ENCODE measurements around the gene SEMA3A.
"Not testable (repeated sequence)": the region's sequence is repeated elsewhere in the genome, so short reads cannot be mapped to it uniquely, and the experiment has no call there.

SEMA3A gene

DNA sequence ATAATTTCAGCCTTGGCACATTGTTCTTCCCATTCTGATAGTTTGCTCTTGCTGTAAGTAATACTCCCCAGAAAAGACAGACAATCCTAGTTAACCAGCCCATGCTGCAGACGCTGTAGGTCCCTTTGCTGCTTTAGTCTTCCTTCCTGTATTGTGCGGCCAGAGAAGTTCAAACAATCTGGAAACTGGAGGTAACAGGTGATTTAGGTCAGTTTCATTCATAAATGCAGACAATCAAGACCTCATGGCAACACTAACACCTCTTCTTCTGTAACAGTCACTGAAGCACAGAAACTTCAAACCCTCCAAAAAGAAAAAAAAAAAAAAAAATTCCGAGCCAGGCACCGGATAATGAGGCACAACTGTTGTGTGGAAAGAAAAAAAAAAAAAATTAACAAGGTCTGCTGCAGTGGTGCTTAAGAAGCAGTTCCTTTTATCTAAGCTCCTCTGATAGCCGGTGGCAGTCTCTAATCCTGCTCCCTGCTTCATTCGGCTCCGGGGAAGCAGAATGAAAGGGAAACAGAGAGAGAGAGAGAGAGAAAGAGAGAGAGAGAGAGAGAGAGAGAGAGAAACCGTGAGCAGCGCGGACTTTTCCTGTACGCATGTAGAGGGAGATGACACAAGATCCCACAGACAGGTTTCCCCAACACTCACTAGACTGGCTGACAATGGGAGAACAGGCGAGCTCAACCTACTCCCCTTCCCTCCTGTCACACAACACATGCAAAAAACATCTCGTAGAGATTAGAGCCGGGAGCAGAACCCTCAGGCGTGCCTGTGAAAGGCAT is at the start of gene SEMA3A:
Gene SEMA3A, minus strand, starts transcription at position 306 of the 788 bp plus-strand sequence. Its CDS starts 203 bp downstream, at position 103.
- in situ Hi-C loops (cut with MboI; ENCODE audit: low sequenced_read_pairs): no loop called here

DNA sequence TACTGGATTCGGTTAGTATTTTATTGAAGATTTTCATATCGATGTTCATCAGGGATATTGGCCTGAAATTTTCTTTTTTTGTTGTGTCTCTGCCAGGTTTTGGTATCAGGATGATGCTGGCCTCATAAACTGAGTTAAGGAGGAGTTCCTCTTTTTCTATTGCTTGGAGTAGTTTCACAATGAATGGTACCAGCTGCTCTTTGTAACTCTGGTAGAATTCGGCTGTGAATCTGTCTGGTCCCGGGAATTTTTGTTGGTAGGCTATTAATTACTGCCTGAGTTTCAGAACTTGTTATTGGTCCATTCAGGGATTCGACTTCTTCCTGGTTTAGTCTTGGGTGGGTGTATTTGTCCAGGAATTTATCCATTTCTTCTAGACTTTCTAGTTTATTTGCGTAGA is 48.4 kb upstream of the SEMA3A start:
- in situ Hi-C loops (cut with MboI; ENCODE audit: low sequenced_read_pairs): not testable (repeated sequence)

GRCh38 chr7:84238596-84238995 is 44.0 kb upstream of the SEMA3A start:
- in situ Hi-C loops (cut with MboI; ENCODE audit: low sequenced_read_pairs): no loop called here

DNA sequence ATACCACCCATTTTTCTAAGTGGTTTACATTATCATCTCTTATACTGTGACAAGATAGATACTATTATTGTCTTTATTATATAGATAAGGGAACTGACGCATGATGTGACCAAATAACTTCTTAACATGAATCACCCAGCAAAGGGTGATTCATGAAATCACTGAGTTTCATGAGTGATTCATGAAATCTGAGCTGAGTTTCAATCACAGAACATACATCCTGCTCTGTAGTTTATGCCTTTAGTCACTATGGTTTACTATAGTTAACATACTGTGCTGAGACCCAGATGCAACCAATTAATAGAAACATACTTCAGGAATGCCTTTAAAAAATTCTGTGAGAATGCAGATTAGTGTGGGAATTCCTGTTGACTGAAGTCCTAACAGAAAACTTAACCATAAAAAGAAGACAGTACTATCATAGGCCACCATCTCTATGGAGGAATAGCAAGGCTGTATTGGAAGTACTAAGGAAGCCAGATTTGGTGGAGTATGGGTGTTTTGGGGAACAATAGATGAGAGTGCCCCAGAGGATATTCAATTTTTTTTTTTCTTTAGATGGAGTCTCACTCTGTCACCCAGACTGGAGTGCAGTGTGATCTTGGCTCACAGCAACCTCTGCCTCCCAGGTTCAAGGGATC is 43.1 kb upstream of the SEMA3A start:
- in situ Hi-C loops (cut with MboI; ENCODE audit: low sequenced_read_pairs): no loop called here

GRCh38 chr7:84236398-84236797 is 41.8 kb upstream of the SEMA3A start:
- in situ Hi-C loops (cut with MboI; ENCODE audit: low sequenced_read_pairs): no loop called here

DNA sequence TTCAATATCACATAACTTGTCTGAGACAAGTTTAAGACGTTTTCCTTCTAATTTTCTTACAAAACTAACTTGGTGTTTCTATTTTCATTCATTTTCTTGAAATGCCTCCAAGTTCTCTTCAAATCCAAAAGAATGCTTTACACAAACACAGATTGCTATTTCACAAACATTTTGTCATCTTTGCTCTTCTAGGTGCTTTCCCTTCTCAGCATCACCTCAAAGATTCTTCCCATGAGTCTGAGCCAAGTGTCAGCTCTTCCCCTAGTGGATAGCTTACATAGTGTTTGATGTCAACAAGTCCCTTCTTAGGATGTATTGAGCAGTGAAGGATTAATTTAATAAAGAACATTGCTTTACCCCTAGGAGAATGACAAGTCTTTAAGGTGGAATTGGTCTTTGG is 38.1 kb upstream of the SEMA3A start:
- in situ Hi-C loops (cut with MboI; ENCODE audit: low sequenced_read_pairs): no loop called here

- in situ Hi-C loops (cut with MboI; ENCODE audit: low sequenced_read_pairs): no loop called here
Observed at GRCh38 chr7:84231157-84231556, 36.6 kb upstream of the SEMA3A start.

GRCh38 chr7:84230491-84230890 is 35.9 kb upstream of the SEMA3A start:
- in situ Hi-C loops (cut with MboI; ENCODE audit: low sequenced_read_pairs): no loop called here

DNA sequence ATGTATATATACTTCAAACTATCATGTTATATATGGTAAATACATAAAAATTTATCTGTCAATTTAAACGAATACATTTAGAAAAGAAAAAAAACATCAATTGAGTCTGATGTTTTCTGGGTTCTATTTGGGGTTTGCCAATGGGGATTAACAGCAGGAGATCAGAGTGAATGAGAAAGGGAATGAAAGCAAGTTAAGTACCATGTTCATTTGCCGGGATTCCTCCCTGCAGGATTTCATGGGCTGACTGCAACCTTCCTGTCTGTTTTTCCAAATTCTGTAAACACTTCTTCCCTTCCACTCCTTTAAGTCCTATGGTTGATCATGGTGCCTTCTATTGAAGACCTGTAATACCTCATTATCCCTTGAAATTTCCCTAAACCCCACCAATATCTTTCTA is 33.9 kb upstream of the SEMA3A start:
- in situ Hi-C loops (cut with MboI; ENCODE audit: low sequenced_read_pairs): no loop called here

- in situ Hi-C loops (cut with MboI; ENCODE audit: low sequenced_read_pairs): no loop called here
Observed at GRCh38 chr7:84226759-84227158, 32.2 kb upstream of the SEMA3A start.

GRCh38 chr7:84224505-84224904 is 29.9 kb upstream of the SEMA3A start:
- in situ Hi-C loops (cut with MboI; ENCODE audit: low sequenced_read_pairs): no loop called here

GRCh38 chr7:84219310-84219709 is 24.7 kb upstream of the SEMA3A start:
- in situ Hi-C loops (cut with MboI; ENCODE audit: low sequenced_read_pairs): no loop called here

GRCh38 chr7:84218681-84219080 is 24.1 kb upstream of the SEMA3A start:
- in situ Hi-C loops (cut with MboI; ENCODE audit: low sequenced_read_pairs): no loop called here

GRCh38 chr7:84216472-84216871 is 21.9 kb upstream of the SEMA3A start:
- in situ Hi-C loops (cut with MboI; ENCODE audit: low sequenced_read_pairs): no loop called here

DNA sequence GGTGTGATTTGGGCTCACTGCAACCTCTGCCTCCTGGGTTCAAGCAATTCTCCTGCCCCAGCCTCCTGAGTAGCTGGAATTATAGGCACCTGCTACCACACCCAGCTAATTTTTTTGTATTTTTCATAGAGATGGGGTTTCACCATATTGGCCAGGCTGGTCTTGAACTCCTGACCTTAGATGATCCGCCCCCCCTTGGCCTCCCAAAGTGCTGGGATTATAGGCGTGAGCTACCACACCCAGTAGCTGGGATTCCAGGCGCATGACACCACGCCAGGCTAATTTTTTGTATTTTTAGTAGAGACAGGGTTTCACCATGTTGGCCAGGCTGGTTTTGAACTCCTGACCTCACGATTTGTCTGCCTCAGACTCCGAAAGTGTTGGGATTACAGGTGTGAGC is 20.2 kb upstream of the SEMA3A start:
- in situ Hi-C loops (cut with MboI; ENCODE audit: low sequenced_read_pairs): not testable (repeated sequence)

DNA sequence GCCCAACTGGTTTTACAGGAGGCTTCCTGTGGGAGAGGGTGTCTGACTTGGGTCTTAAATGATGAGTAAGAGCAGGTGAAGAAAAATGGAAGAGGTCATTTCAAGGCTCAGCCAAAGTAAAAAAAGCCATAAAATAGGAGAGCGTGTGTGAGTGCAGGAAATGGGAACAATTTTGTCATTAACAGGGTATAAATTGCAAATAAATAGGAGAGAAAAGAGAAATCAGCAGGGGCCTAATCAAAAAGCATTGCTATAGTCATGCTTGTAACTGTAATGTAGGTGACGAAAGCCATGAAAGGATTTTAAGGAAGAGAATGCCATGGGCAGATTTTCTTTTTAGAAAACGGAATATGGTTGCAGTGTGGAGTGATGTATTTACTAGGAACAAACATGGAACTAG is 15.7 kb upstream of the SEMA3A start:
- in situ Hi-C loops (cut with MboI; ENCODE audit: low sequenced_read_pairs): no loop called here

DNA sequence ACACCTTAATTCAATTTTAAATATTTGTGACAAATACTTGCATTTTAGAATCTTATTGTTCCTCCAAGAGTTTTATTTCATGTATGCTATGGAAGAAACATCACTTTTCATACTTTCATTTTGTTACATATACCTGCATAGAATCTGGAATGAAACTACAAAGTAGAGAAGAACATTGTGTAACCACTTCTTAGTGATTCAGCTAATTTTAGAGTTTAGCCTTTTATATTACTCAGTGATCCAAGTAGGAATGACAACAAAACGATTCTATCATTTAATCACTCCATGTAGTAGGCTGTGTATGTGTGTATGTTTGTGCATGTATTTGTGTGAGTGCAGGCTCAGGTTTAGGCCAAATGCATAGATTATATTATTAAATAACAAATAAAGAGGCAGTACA is 14.4 kb upstream of the SEMA3A start:
- in situ Hi-C loops (cut with MboI; ENCODE audit: low sequenced_read_pairs): no loop called here

DNA sequence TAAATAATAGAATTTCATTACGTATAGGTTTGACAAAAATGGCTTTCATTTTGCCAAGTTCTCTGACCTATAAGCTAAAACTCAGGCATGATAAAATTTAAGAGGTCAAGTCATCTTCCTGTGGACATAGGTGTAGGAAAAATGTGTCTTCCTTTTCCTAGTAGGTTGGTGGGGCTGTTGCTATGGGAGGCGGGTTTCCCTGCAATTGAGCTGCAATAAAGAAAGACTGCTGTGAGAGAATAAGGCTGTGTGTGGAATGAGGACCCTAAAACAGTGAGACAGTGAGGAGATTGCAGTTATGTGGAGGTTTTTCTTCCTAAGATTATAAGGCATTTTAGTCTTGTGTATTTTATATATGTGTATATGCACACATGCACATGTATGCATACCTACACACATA is 13.0 kb upstream of the SEMA3A start:
- in situ Hi-C loops (cut with MboI; ENCODE audit: low sequenced_read_pairs): no loop called here

DNA sequence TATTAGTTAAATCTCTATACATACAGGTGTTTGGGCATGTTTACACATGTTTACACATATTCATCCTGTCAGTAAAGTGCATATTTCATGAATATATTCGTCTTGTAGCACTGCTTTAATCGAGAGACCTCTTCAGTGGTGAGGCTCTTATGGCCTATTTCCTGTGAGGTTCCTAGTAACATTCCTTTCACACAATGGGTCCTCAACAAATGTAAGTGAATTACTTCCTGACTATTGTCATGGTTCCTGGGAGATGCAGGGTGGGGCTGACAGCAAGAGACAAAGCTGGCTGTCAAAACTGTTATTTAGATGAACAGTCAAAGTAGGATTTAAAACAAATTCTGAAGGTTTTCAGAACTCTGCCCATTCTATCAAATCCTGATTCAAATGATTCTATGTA is 12.4 kb upstream of the SEMA3A start:
- in situ Hi-C loops (cut with MboI; ENCODE audit: low sequenced_read_pairs): no loop called here

DNA sequence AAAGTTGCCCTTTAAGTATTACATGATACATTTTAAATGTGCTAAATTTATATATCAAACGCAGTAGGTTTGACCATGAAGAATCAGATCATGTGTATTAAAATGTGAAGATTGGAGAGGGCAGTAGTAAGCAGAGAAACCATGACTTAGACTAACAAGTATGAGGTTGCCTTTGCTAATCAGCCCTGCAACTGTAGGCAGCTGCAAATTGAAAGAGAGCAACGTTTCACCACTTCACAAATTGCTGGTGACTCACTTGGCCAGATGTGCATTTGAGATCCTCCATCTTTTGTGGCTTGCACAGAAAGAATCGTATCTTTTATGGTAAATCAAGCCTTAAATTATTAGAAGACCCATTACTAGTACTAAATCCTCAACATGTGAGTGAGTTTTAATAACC is 10.1 kb upstream of the SEMA3A start:
- in situ Hi-C loops (cut with MboI; ENCODE audit: low sequenced_read_pairs): no loop called here

GRCh38 chr7:84202855-84203254 is 8.3 kb upstream of the SEMA3A start:
- in situ Hi-C loops (cut with MboI; ENCODE audit: low sequenced_read_pairs): no loop called here

GRCh38 chr7:84200859-84201258 is 6.3 kb upstream of the SEMA3A start:
- in situ Hi-C loops (cut with MboI; ENCODE audit: low sequenced_read_pairs): no loop called here

GRCh38 chr7:84199216-84199615 is 4.6 kb upstream of the SEMA3A start:
- in situ Hi-C loops (cut with MboI; ENCODE audit: low sequenced_read_pairs): no loop called here

Measured in HL-60/S4 (cell line).